NCI-H69 (cell line): Measurements from ENCODE around the gene TBC1D22A.

ENCODE experiments used
- DNase-seq: peaks from one replicate; lab custom pipeline; 2025; lab: John Stamatoyannopoulos, UW

Gene TBC1D22A

GRCh38 chr22:46995501-46996360 is 233.3 kb downstream of the TBC1D22A start:
- no peak for DNase-seq

GRCh38 chr22:46996595-46997310 is 234.3 kb downstream of the TBC1D22A start:
- DNase-seq: peak; percentile 23

DNA sequence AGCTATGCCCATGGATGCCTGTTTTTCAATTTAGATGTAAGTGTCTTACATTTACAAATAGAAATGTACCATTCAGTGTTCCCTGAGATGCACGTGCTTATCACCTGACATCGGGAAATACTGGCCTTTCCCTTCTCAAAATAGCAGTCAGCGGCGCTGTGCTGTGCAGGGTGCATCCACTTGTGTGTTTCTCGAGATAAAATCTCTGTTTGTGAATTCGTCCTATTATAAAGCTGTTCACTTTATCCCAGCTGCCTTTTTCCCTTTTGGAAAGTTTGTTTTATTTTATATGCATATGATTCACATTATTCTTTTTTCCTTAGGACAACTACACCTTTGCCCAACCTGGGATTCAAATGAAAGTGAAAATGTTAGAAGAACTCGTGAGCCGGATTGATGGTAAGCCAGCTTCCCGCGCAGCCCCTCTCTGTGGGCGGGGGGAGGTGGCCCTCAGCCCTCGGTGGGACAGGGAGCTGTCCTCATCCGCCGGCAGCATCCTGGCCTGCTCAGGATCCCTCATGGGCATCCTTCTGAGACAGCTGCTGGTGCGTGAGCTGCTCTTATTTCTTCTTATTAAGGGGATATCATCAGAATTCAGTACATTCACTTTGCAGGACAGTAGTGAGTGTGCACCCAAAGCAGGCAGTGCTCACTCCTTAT is 235.0 kb downstream of the TBC1D22A start:
- no peak for DNase-seq

GRCh38 chr22:46998331-46998730 is 235.9 kb downstream of the TBC1D22A start:
- DNase-seq: no peak

DNA sequence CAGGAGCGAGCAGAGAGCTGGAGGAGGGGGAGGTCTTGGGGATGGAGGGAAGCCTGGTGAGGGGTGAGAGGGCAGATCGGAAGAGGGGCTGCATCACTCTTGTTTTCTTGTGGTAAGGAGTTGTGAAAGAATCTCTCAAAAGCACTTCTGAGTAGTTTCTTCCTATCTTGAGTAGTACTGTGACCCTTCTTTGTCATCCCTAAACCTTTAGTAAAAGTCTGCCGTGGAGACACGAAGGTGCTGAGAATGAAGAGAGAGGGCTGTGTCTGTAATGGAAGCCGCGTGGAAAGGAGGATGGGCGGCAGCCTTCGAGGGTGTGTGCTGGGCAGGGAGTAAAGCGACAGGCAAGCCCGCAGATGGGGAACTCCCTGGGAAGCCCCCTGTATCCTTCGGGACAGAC is 237.8 kb downstream of the TBC1D22A start:
- DNase-seq: no peak

GRCh38 chr22:47000888-47001287 is 238.4 kb downstream of the TBC1D22A start:
- no peak for DNase-seq

GRCh38 chr22:47001288-47001687 is 238.8 kb downstream of the TBC1D22A start:
- no peak for DNase-seq

- DNase-seq: no peak
These were observed 240.2 kb downstream of the TBC1D22A start for GRCh38 chr22:47002692-47003091.

- no peak for DNase-seq
These were observed 243.3 kb downstream of the TBC1D22A start for GRCh38 chr22:47005506-47006408.

- DNase-seq: no peak
These were observed 244.0 kb downstream of the TBC1D22A start for GRCh38 chr22:47006433-47006832.

DNA sequence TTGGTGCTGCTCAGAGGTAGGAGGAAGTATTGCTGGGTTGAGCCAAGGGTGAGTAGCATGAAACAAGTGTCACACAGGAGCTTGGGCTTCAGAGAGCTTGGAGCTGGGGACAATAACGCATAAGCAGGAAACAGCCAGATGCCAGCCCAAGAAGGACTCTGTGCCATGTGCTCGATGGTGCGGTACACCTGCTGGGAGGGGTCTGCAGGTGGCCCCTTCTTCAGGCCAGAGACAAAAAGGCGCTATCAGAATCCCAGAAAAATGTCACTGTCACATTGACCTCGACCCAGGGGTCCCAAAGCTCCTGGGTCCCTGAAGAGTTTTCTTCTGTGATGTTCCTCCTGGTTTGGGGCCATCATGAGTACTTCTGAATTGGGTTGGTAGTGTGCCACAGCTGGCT is 244.4 kb downstream of the TBC1D22A start:
- no peak for DNase-seq

GRCh38 chr22:47007496-47007895 is 245.0 kb downstream of the TBC1D22A start:
- DNase-seq: no peak

DNA sequence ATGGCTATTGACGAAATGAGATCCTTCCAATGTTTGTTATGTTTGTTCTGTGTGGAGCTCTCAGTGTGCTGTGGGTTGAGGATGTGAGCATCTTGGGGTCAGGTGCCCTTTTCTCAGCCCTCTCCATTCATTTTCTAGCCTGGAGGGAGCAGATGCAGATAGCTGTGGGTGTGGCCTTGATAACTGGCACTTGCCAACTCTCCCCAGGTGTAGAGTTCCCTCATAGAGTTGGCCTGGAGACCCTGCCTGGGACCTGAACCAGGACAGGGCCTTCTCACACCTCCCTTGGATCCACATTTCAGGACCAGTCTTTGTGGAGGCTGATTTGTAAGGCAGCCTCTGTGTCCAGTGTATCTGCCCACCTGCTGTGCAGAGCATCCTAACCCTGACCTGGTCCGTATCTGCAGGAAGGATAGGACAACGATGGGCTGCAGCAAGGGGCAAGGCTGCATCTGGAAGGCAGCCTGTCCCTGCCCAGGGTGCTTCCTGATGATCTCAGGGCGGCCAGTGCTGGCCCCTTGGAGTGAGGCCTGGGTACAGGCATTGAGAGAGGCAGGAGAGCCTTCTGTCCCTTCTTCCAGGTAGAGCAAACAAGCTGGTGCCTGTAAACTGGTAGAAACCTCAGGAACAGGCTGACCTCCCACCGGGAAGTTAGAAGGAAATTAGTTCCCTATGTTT is 245.9 kb downstream of the TBC1D22A start:
- no peak for DNase-seq

GRCh38 chr22:47009304-47010101 is 247.1 kb downstream of the TBC1D22A start:
- no peak for DNase-seq

GRCh38 chr22:47010211-47010610 is 247.8 kb downstream of the TBC1D22A start:
- DNase-seq: no peak

DNA sequence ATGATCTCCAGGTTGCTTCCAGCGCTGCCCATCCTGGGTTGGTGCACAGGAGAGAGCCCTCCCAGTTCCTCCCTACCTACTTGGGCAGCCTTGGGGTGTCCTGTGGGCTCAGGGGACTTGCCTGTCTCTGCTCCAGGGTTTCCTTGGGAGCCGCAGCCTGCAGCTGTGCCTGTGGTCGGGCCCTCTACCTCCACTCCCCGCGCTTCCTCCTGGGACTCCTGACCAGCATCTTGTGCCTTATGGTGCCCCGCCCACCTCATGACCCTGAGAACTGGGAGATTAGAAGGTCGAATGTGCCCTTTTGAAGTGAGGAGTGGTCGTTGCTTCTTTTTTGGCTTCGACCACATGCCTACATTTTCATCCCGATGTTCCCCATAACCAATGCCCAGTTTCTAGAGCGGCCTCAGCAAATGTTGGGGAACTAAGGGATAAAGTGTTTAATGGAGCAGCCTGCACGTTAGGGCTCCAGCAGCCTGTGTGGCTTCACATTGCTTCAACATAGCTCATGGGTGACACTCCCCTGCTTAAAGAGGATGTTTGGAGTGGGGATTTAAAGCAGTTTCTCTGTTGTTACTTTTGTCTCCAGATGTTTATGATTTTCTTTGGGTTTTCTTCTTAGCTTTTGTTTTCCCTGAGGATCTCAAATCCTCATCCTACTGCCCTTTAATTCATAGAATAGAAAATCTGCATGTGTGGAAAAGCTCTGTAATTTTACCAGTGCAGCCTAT is 248.8 kb downstream of the TBC1D22A start:
- DNase-seq: no peak

- DNase-seq: no peak
These were observed 249.4 kb downstream of the TBC1D22A start for GRCh38 chr22:47011859-47012258.

DNA sequence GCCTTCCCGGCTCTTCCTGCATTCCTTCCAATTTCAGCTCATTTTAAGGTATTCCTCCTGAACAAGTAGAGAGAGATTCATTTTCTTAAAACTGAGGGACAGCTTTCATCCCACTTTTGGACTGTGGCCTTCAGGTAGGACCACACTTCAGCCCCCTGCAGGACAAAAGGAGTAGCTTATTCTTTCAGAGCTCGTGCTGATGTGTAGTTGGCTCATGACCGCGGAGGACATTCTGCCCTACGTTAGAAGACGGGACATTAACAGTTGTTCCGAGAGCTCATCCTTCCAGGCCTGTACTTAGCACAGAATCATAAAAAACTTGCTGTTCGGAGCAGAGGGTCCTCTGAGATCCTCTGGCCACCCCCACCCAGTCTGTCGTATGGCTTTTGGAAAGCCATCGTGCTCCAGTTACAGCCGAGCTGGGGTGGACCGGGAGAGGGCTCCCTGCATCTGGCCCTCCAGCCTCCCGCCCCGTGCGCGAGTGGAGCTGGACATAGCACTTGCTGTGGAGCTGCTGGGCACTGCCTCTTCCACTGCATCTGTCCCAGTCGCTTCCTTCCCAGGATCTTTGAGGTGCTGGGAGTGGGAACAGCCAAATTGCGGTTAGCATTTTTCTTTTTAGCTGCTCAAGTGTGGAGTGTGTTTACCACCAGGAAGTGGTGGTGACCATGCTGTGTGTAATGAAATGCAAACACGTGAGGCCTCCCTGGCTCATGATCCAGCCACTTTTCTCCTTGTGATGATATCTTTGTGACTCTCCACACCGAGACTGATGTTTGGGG is 250.3 kb downstream of the TBC1D22A start:
- DNase-seq: no peak
